ENCODE measurements around the gene C12orf57.
A peak's percentile ranks its signal among the peaks of the same experiment; 100 is the strongest.
"Not testable (repeated sequence)": the region's sequence is repeated elsewhere in the genome, so short reads cannot be mapped to it uniquely, and the experiment has no call there.

Gene C12orf57

GRCh38 chr12:6943722-6944380, at the start of gene C12orf57, which contains the start of gene RNU7-1:
C12orf57 (plus strand) TSS chr12:6944022; CDS start chr12:6944122, 100 bp downstream.
RNU7-1 (plus strand) TSS chr12:6943816.
- DNase-seq = peak; percentile 48

GRCh38 chr12:6894321-6894720, 49.5 kb upstream of the C12orf57 start:
- no peak for DNase-seq

- no peak for DNase-seq
Measured at GRCh38 chr12:6896846-6897435, 46.9 kb upstream of the C12orf57 start.

- DNase-seq = no peak
Measured at GRCh38 chr12:6899427-6899826, 44.4 kb upstream of the C12orf57 start.

GRCh38 chr12:6899837-6900519, 43.8 kb upstream of the C12orf57 start:
- no peak for DNase-seq

GRCh38 chr12:6902448-6902847, 41.4 kb upstream of the C12orf57 start:
- DNase-seq = no peak

GRCh38 chr12:6903722-6904121, 40.1 kb upstream of the C12orf57 start:
- no peak for DNase-seq

GRCh38 chr12:6904280-6905276, 39.2 kb upstream of the C12orf57 start, which contains the start of gene LRRC23:
LRRC23 (plus strand) TSS chr12:6904822; CDS start chr12:6905634, 812 bp downstream.
- DNase-seq = peak; percentile 95

- DNase-seq = no peak
Measured at GRCh38 chr12:6905414-6906040, 38.3 kb upstream of the C12orf57 start.

- not testable (repeated sequence) for DNase-seq
Measured at GRCh38 chr12:6908141-6908540, 35.7 kb upstream of the C12orf57 start.

- DNase-seq = no peak
Measured at GRCh38 chr12:6909421-6910145, 34.2 kb upstream of the C12orf57 start.

- DNase-seq = no peak
Measured at GRCh38 chr12:6912164-6912935, 31.5 kb upstream of the C12orf57 start.

- peak; percentile 75 for DNase-seq
Measured at GRCh38 chr12:6914246-6914946, 29.4 kb upstream of the C12orf57 start, which contains the start of gene ENO2. ENO2 (plus strand) TSS chr12:6914580; CDS start chr12:6915833, 1,253 bp downstream.

GRCh38 chr12:6914947-6915788, 28.7 kb upstream of the C12orf57 start:
- no peak for DNase-seq

- DNase-seq = no peak
Measured at GRCh38 chr12:6915789-6916285, 28.0 kb upstream of the C12orf57 start.

GRCh38 chr12:6916426-6917200, 27.2 kb upstream of the C12orf57 start:
- DNase-seq = no peak

- no peak for DNase-seq
Measured at GRCh38 chr12:6917491-6918231, 26.2 kb upstream of the C12orf57 start.

Data from activated T-cell treated with anti-CD3 and anti-CD28 coated beads for 4 hours (primary cell).